ENCODE measurements around the gene LUZP2. TPM values are rescaled to one million over a fixed set of nuclear protein-coding genes. Genes with fewer than 3 reads are reported as not detected.

The LUZP2 gene
- polyA plus RNA-seq, 1 of the 3 experiments (the other 2 are of a cell fraction): 0.03 TPM

GRCh38 chr11:24925091-24925490 is 428.2 kb downstream of the LUZP2 start:
- CTCF ChIA-PET: interaction anchor here (0.6 kb wide), 1 partner anchor 51 kb away, joined by 3 read pairs; no protein-coding TSS in a partner anchor
- no peak overlapping the region for H3K4me3 ChIP-seq (ENCODE audit: low read depth in 2 of 2, low read length in 1 of 2)
- H3K36me3 ChIP-seq (replicated peaks in 1 of 2; ENCODE audit: control insufficient read depth in 1 of 2, insufficient read depth in 2 of 2, low read length in 1 of 2): no peaks in the 10 kb centered on the region
- TF ChIP-seq NFIC (IDR thresholded peaks at IDR 0.05; ENCODE audit: borderline replicate concordance) (no peak), USF1 (IDR thresholded peaks at IDR 0.05; ENCODE audit: borderline replicate concordance, low read depth) (no peak), SMC3 (IDR thresholded peaks at IDR 0.05; ENCODE audit: low read depth, low read length) (no peak), FOXJ3 (CRISPR knock-in tag; IDR thresholded peaks at IDR 0.05) (no peak), TEAD4 (IDR thresholded peaks at IDR 0.05; ENCODE audit: borderline replicate concordance, insufficient read depth) (no peak), POLR2AphosphoS5 (IDR thresholded peaks at IDR 0.05; ENCODE audit: low read depth, low read length) (no peak), RAD21 (IDR thresholded peaks at IDR 0.05; ENCODE audit: low read length) (no peak), JUND (IDR thresholded peaks at IDR 0.05) (no peak), MAX (IDR thresholded peaks at IDR 0.05; ENCODE audit: low read depth) (no peak), MXI1 (IDR thresholded peaks at IDR 0.05; ENCODE audit: low read depth, low read length) (no peak), SIN3A (IDR thresholded peaks at IDR 0.05; ENCODE audit: borderline replicate concordance, low read depth, low read length) (no peak), NRF1 (IDR thresholded peaks at IDR 0.05; ENCODE audit: low read depth, low read length) (no peak), YY1 (IDR thresholded peaks at IDR 0.05; ENCODE audit: low read depth) (no peak), IRF3 (IDR thresholded peaks at IDR 0.05; ENCODE audit: low read depth, low read length) (no peak)
- no peaks in the 10 kb centered on the region for H3F3A ChIP-seq (replicated peaks; ENCODE audit: insufficient read depth)
- H3K27me3 ChIP-seq (ENCODE audit: insufficient read depth): no peaks in the 10 kb centered on the region
- no peaks in the 10 kb centered on the region for H3K9me3 ChIP-seq
- H3K9ac ChIP-seq: no peak overlapping the region
- POLR2A ChIA-PET: no interaction called here
- H3K79me2 ChIP-seq (ENCODE audit: insufficient read depth): no peaks in the 10 kb centered on the region
- H2AFZ ChIP-seq (ENCODE audit: low read depth): no peak overlapping the region
- H4K20me1 ChIP-seq (ENCODE audit: insufficient read depth): no peaks in the 10 kb centered on the region
- no peak overlapping the region for H3K4me2 ChIP-seq
- H3K9me2 ChIP-seq: no peaks in the 10 kb centered on the region
- no peak overlapping the region for H3K27ac ChIP-seq (ENCODE audit: low read depth in 2 of 2, low read length in 1 of 2)
- WGBS (ENCODE audit: low lambda C conversion rate): 54% methylated on average over 1 of the region's 1 CpG
- no peak for DNase-seq
- H3K4me1 ChIP-seq (ENCODE audit: control insufficient read depth in 1 of 2, insufficient read depth in 2 of 2, low read depth in 1 of 2, low read length in 1 of 2): no peaks in the 10 kb centered on the region

- Histone ChIP-seq H3K27ac (ENCODE audit: low read depth in 2 of 2, low read length in 1 of 2) (no peak overlapping the region), H3K9ac (no peak overlapping the region), H3F3A (replicated peaks; ENCODE audit: insufficient read depth) (no peaks in the 10 kb centered on the region), H3K36me3 (replicated peaks in 1 of 2; ENCODE audit: control insufficient read depth in 1 of 2, insufficient read depth in 2 of 2, low read length in 1 of 2) (no peaks in the 10 kb centered on the region), H3K79me2 (ENCODE audit: insufficient read depth) (no peaks in the 10 kb centered on the region), H3K4me3 (ENCODE audit: low read depth in 2 of 2, low read length in 1 of 2) (no peak overlapping the region), H3K9me2 (no peaks in the 10 kb centered on the region), H3K27me3 (ENCODE audit: insufficient read depth) (no peaks in the 10 kb centered on the region), H3K9me3 (no peaks in the 10 kb centered on the region), H3K4me1 (ENCODE audit: control insufficient read depth in 1 of 2, insufficient read depth in 2 of 2, low read depth in 1 of 2, low read length in 1 of 2) (no peaks in the 10 kb centered on the region; a peak in 1 of 4 replicates), H2AFZ (ENCODE audit: low read depth) (no peak overlapping the region), H3K4me2 (no peak overlapping the region), H4K20me1 (ENCODE audit: insufficient read depth) (no peaks in the 10 kb centered on the region)
- TF ChIP-seq RAD21 (IDR thresholded peaks at IDR 0.05; ENCODE audit: low read length) (no peak), CHD2 (IDR thresholded peaks at IDR 0.05; ENCODE audit: low read length, partially characterized antibody) (no peak), RXRA (IDR thresholded peaks at IDR 0.05; ENCODE audit: borderline replicate concordance, low read depth) (no peak), POLR2AphosphoS5 (IDR thresholded peaks at IDR 0.05; ENCODE audit: low read depth, low read length) (no peak), ELF1 (IDR thresholded peaks at IDR 0.05) (no peak), JUND (IDR thresholded peaks at IDR 0.05) (no peak), MAX (IDR thresholded peaks at IDR 0.05; ENCODE audit: low read depth) (no peak), ZBTB33 (IDR thresholded peaks at IDR 0.05; ENCODE audit: borderline replicate concordance, low read depth) (no peak)
- POLR2A ChIA-PET: no interaction called here
- CTCF ChIA-PET: no interaction called here
- WGBS (ENCODE audit: low lambda C conversion rate): 41% methylated on average over 9 of the region's 9 CpGs
- DNase-seq: no peak
Observed at GRCh38 chr11:24932110-24933000, 435.5 kb downstream of the LUZP2 start.

Data from SK-N-SH (cell line).